GM18519 (cell line): ENCODE data around the gene PIK3C2G.

ENCODE experiments used
- ATAC-seq: cut with Tn5 transposase; IDR thresholded peaks from one replicate; pipeline ENCODE4 v1.9.1; 2021; ENCODE audit warnings: mild to moderate bottlenecking, moderate library complexity; ENCODE audit not compliant: unreplicated experiment, low FRiP score

PIK3C2G gene

GRCh38 chr12:18629445-18629844 is 368.1 kb downstream of the PIK3C2G start:
- no peak for ATAC-seq

GRCh38 chr12:18629916-18630315 is 368.6 kb downstream of the PIK3C2G start:
- ATAC-seq: no peak

GRCh38 chr12:18631339-18631738 is 370.0 kb downstream of the PIK3C2G start:
- ATAC-seq: no peak

- no peak for ATAC-seq
These were observed 371.5 kb downstream of the PIK3C2G start for GRCh38 chr12:18632848-18633247.

GRCh38 chr12:18634382-18634781 is 373.1 kb downstream of the PIK3C2G start:
- no peak for ATAC-seq

GRCh38 chr12:18640321-18640955 is 379.1 kb downstream of the PIK3C2G start:
- no peak for ATAC-seq

GRCh38 chr12:18643681-18644080 is 382.4 kb downstream of the PIK3C2G start:
- no peak for ATAC-seq

- no peak for ATAC-seq
These were observed 383.2 kb downstream of the PIK3C2G start for GRCh38 chr12:18644564-18644963.

- no peak for ATAC-seq
These were observed 385.1 kb downstream of the PIK3C2G start for GRCh38 chr12:18646286-18646890.

GRCh38 chr12:18651525-18651924 is 390.2 kb downstream of the PIK3C2G start:
- no peak for ATAC-seq

- no peak for ATAC-seq
These were observed 391.3 kb downstream of the PIK3C2G start for GRCh38 chr12:18652596-18652995.

- no peak for ATAC-seq
These were observed 392.1 kb downstream of the PIK3C2G start for GRCh38 chr12:18653465-18653864.

GRCh38 chr12:18655351-18655750 is 394.0 kb downstream of the PIK3C2G start:
- no peak for ATAC-seq

- ATAC-seq: no peak
These were observed 396.9 kb downstream of the PIK3C2G start for GRCh38 chr12:18658179-18658578.

- no peak for ATAC-seq
These were observed 397.5 kb downstream of the PIK3C2G start for GRCh38 chr12:18658829-18659228.

- no peak for ATAC-seq
These were observed 414.8 kb downstream of the PIK3C2G start for GRCh38 chr12:18676141-18676540.

GRCh38 chr12:18676996-18677588 is 415.8 kb downstream of the PIK3C2G start:
- no peak for ATAC-seq

GRCh38 chr12:18681818-18682217 is 420.5 kb downstream of the PIK3C2G start:
- ATAC-seq: no peak

GRCh38 chr12:18683327-18684013 is 422.2 kb downstream of the PIK3C2G start:
- no peak for ATAC-seq

GRCh38 chr12:18684430-18684829 is 423.1 kb downstream of the PIK3C2G start:
- no peak for ATAC-seq

GRCh38 chr12:18689771-18690170 is 428.5 kb downstream of the PIK3C2G start:
- no peak for ATAC-seq
